GM13976 (cell line): ENCODE results near the gene VPS18.
A peak's percentile ranks its signal among the peaks of the same experiment; 100 is the strongest.
"Not testable (repeated sequence)": the region's sequence is repeated elsewhere in the genome, so short reads cannot be mapped to it uniquely, and the experiment has no call there.

Experiments
- DNase-seq: peaks from one replicate; pipeline ENCODE4 v3.0.0; 2012; ENCODE audit warnings: low spot score
- in situ Hi-C: fragments of 300-500 bp; cut with MboI; formaldehyde crosslinking; loops from one replicate; pipeline ENCODE4 v1.12.0; 2022; ENCODE audit warnings: low sequenced_read_pairs, mixed read lengths, inconsistent platforms; ENCODE audit not compliant: unreplicated experiment
- TF ChIP-seq, protein P1 (sequence below): IDR thresholded peaks from 2 replicates; pipeline ENCODE4 v1.5.1; 2012; ENCODE audit warnings: borderline replicate concordance, mild to moderate bottlenecking; ENCODE audit not compliant: insufficient read depth; ENCODE audit errors: extremely low read depth, missing control alignments, control extremely low read depth

The VPS18 gene

DNA sequence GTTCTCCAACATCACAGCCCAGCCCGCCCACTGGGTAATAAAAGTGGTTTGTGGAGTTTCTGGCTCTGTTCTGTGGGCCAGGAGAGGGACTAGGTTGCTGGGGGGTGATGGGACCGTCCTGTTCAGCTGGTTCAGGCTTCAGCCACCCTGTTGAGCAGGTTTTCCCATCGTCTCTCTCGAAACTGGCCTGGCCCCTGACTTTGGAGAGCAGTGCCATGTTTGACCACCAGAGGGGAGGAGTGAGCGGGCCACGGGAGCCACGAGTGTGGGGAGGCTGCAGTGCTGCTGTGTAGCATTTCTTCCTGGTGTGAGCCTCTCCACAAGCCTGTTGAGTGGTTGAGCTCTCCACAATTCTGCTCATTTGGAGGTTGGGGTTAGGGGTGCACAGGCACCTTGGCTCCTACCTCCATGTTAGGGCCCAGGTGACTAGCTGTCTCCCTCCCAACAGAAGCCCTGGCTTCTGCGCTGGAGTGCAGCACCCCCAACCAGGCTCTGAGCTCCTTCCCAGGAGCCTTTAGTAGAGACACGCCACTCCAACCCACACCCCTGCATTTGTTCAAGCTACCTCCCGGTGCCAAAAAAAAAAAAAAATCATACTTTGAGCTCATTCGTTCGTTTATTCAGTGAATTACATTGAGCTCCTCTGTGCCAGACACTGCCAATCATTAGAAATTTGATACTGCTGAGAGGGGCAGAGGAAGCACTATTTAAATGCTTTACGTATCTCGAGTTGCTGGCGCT is 36.5 kb upstream of the VPS18 start:
- peak; percentile 90 for DNase-seq
- in situ Hi-C loops: no loop called here
- TF ChIP-seq, protein P1, sequence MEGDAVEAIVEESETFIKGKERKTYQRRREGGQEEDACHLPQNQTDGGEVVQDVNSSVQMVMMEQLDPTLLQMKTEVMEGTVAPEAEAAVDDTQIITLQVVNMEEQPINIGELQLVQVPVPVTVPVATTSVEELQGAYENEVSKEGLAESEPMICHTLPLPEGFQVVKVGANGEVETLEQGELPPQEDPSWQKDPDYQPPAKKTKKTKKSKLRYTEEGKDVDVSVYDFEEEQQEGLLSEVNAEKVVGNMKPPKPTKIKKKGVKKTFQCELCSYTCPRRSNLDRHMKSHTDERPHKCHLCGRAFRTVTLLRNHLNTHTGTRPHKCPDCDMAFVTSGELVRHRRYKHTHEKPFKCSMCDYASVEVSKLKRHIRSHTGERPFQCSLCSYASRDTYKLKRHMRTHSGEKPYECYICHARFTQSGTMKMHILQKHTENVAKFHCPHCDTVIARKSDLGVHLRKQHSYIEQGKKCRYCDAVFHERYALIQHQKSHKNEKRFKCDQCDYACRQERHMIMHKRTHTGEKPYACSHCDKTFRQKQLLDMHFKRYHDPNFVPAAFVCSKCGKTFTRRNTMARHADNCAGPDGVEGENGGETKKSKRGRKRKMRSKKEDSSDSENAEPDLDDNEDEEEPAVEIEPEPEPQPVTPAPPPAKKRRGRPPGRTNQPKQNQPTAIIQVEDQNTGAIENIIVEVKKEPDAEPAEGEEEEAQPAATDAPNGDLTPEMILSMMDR: peak; percentile 91

DNA sequence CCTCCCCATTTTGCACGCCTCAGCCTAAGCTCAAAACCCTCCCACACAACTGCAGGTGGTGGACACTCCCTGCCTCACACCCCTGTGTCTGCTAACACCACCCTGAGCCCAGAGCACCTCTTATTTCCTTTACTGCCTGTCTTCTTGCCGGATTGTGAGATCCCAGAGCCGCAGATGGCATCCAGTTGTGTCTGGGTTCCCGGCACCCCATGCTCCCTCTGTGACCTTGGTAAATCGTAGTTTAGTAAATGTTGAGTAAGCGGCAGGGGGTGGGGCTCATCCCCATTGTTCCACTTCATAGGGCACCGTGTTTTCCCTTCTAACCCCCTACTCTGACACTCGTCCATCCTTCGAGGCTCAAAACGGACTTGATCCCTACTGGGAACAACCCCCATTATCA is 35.5 kb upstream of the VPS18 start:
- in situ Hi-C loops: no loop called here
- TF ChIP-seq, protein P1: no peak
- DNase-seq: no peak

DNA sequence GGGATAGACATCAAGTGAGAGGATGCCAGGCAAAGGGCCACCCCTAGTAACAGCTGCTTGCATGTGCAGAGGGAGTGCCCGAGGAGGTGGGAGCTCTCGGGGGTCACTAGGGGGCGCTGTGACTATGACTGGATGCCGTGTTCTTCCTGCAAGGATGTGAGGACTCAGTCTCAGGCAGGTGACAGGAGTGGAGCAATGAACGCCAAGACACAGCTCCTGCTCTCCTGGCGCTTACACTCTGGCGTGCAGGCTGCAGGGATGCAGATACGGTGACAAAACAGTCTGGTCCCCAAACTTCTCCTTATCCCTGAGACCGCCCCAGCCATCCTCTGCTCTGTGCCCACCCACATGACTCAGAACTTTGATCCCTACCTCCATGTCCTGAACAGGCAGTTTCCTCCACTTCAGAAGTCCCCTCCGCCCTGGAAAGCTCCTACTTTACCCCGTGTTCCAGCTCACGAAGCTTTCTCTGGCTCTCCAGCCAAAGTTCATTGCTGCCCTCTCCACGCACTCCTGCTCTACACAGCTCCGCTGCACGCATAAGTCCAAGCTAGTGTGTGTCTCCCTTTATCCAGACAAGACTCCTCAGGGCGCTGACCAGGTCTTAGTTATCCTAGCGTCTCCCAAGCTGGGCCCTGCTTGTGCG is 34.9 kb upstream of the VPS18 start:
- in situ Hi-C loops: no loop called here
- peak; percentile 87 for DNase-seq
- TF ChIP-seq, protein P1: peak; percentile 81

DNA sequence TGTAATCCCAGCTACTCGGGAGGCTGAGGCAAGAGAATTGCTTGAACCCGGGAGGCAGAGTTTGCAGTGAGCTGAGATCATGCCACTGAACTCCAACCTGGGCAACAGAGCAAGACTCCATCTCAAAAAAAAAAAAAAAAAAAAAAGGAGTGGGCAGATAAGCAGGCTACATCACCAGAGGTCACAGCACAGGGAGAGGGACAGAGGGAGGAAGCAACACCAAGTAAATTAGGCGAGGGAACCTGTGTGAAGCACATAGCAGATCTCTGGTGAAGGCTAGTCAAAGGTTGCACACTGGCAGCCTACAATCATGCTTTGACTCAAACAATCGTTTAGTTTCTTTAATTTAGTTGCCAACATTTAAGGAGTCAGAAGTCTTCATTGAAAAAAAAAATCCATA is 33.1 kb upstream of the VPS18 start:
- DNase-seq, in situ Hi-C loops: not testable (repeated sequence)

DNA sequence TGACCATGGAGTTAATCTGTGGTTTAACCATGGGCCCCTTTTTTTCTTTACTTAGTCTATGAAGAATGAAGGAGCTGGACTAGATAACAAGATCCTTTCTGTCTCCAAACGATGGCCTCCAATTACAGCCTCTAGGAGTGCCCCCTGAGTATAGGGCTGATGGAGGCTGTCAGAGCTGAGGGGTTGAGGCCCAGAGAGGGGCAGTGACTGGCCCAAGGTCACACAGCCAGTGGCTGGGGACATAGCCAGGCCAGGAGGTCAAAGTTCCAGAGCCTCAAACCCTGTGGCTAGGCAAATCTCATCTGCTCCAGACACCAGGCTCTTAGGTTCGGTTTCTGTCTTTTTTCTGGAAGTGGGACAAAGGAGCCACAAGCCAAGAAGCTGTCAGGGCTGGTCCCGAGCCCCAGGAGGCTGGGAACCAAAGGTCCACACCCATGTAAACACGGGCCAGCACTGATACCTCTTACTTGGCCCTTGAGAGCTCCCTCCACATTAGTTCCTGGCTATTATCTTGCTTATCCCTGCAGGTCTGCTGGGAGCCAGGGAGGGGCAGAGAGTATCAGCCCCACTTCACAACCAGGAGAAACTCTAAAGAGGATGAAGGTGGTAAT is 30.5 kb upstream of the VPS18 start:
- no peak for DNase-seq
- in situ Hi-C loops: no loop called here
- TF ChIP-seq, protein P1: no peak

DNA sequence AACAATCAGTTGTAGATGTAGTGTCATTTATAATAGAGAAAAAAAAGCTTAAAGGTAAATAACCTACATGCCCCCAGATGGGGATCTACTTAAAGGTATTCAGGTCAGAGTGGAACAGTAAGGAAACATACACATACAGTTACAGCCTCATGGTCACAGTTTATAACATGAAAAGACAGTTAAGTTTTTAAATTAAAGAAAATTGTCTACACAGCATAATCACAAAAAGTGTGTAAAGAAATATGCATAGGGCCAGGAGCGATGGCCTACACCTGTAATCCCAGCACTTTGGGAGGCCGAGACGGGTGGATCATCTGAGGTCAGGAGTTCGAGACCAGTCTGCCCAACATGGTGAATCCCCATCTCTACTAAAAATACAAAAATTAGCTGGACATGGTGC is 27.1 kb upstream of the VPS18 start:
- in situ Hi-C loops: no loop called here
- no peak for DNase-seq
- TF ChIP-seq, protein P1: no peak

DNA sequence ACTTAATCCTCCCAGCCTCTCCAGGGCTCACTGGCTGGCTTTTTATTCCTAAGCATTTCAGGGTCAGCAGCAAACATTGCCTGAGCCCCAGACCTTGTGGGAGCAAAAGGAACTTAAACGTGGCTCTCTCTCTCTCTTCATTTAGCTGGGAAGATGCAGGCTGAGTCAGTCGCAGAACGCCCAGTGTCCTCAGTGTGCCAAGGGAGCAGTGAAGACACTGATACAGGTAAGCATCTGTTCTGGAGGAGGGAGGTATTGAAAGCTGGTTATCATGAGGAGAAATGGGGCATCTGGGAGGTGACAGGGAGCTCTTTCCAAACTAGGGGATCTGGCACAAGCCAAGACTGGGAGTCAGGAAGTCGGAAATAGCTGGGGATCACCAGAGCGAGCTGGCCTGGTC is 24.6 kb upstream of the VPS18 start:
- TF ChIP-seq, protein P1: no peak
- no peak for DNase-seq
- in situ Hi-C loops: no loop called here
